CD4-positive, alpha-beta T cell treated with Interleukin-4 for 4 hours (primary cell): Measurements from ENCODE around the gene DNAJC5G.
"Not testable (repeated sequence)": the region's sequence is repeated elsewhere in the genome, so short reads cannot be mapped to it uniquely, and the experiment has no call there.

Source experiments
- DNase-seq: peaks from one replicate; pipeline ENCODE4 v3.0.0-alpha.2; 2020

DNAJC5G gene

DNA sequence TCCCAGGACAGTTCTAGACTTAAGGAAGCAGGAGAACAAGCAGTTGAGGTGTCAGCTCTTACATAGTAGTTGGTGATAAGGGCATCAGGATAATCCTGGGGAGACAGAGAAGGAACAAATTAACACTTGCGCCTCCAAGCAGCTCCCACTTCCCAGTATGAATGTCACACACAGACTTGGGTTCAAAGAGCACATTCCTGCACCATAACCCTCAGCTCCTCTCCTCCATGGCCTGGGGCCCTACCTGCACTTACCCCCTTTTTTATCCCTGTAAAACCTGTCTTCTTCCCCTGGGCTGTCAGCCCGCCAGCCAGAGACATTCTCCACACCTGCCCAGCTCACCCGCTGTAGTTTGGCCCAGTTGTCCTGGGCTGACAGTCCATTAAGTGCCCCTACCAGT, 36.9 kb downstream of the DNAJC5G start:
- DNase-seq, result no peak

DNA sequence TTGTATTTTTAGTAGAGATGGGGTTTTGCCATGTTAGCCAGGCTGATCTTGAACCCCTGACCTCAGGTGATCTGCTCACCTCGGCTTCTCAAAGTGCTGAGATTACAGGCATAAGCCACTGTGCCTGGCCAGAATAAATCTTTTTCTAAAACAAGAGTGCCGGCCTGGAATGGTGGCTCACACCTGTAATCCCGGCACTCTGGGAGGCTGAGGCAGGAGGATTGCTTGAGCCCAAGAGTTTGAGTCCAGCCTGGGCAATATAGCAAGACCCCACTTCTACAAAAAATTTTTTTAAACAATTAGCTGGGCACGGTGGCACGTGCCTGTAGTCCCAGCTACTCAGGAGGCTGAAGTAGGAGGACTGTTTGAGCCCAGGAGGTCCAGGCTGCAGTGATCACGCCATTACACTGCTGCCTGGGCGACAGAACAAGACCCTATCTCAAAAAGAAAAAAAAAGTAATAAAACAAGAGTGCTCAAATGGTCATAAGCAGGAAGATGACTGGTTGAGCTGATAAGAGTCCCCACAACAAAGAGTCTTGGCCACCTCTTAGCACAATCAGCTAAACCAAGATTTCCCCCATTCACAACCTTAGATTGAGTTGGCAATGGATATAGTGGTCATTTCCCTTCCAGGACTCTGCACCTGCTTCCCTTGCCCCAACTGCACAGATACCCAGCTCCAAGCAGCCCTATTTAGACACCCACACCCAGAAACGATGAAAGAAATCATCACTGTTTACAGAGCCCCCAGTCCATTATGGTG, 38.8 kb downstream of the DNAJC5G start:
- DNase-seq, result no peak

DNA sequence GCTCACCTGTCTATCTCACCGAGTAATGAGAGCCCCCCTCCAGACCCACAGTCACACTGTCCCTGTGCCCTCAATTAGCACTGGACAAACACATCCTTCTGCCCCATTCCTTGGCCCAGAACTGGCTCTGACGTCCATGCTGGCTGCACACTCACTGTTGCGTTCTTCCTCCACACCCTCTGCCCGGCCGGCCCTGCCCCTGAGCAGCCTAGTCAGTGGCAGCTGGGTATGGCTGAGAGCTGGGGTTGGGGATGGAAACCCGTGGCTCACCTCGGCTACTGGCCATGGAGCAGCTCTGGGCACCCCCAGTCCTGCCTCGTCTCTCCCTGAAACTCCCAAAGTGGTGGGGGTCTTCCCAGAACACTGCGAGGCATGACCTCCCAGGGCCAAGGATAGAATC, 39.5 kb downstream of the DNAJC5G start:
- DNase-seq, result no peak

DNA sequence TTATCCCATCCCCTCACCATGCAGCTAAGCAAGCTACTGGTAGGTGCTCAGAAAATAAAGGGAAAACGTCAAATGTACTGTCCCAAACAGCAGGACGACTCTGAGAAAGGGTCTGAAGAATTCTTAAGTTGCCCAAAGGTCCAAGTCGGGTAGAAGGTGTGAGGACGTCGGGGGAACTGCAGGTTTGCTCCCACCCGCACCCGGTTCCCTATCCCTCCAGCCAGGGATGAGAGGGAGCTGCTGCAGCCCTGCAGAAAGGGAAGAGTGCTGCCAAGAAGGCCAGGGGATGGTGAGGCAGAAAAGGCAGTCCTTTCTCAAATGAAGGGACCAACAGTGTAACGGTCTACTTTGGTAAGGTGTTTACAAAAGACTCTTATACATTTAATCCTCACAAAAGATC, 39.9 kb downstream of the DNAJC5G start:
- DNase-seq, result no peak

DNA sequence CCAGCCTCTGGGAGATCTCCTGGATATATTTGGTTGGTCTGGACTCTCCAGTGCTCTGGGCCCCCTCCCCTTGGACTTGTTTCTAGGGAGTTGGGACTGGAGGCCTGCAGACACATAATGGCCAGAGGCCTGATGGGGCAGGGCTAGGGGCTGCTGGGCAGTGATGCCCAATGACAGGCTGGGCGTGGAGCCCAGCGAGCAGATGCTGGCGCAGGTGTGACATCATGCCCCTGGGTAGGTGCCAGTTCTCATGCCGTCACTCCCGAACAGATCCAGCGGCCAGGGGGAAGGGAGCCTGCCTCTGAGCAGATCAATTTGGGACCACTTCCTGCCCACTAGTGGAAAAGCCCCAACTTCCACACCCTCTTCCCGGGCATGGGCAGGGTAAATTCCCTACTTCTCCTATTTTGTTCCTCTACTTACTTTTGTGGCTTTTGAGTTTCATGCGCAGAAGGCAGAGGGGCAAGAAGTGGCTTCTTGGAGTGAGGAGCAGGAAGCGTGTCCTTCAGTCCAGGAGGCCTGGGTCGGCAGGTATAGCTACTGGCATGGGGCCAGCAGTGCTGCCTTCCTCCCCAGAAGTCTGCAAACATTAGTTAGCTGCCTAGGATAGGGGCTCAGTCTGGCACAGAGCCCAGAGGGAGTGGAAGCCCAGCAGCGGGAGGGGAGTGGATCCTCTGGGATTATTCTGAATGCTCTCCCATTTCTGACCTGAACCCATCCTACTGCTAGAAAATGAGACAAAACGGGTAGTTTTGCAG, 41.6 kb downstream of the DNAJC5G start:
- no peak for DNase-seq

DNA sequence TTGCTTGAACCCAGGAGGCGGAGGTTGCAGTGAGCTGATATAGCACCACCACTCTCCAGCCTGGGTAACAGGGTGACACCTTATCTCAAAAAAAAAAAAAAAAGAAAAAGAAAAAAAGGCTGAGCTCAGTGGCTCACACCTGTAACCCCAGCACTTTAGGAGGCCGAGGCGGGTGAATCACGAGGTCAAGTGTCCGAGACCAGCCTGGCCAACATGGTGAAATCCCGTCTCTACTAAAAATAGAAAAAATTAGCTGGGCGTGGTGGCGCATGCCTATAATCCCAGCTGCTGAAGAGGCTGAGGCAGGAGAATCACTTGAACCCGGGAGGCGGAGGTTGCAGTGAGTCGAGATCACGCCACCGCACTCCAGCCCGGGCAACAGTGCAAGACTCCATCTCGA, 44.6 kb downstream of the DNAJC5G start:
- not testable (repeated sequence) for DNase-seq

DNA sequence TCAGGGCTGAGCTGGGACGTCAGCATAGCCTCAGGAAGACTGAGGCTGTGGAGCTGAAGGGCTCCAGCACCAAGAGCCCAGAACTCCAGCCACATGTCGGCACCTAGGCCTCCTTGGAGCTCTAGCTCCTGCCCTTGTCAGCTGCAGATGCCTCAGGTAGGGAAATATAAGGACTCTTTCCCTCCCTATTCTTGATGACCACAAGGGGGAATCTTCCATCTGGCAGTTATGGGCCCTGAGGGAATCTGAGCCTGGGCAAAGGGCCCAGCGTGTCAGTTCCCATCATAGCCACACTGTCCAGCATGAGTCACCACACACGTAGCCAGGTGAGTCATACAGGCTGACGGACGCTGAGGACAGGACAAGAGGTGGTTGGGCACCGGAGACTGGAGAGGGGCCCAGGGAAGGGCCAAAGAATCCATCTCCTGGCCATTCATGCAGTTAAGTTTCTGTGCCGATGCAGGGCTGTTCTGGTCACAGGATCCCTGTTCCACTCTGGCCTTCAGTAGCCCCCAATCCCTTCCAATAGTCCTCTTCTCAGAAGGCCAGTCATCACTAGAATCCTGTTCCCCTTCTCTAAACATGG, 45.8 kb downstream of the DNAJC5G start:
- no peak for DNase-seq

DNA sequence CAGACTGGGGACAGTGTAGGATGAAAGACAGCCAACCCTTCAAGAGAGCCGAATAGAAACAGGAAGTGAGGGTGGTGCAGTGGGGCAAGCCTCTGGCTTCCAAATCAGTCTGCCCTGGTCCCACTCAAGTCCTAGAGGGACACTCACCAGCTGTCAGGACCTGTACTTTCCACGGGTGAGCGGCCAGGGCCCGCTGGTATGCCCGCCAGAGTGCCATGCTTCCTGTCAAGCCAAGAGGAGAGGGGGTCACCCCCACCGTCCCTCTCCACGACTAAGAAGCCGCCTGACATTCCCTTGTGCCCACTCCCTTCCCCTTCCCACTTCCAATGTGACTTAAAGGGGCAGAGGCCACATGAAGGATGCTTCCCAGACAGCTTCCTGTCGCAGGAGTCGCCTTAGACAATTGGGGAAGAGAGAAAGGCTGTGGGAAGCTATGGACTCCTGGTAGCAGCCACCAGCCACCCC, 47.1 kb downstream of the DNAJC5G start:
- no peak for DNase-seq

DNA sequence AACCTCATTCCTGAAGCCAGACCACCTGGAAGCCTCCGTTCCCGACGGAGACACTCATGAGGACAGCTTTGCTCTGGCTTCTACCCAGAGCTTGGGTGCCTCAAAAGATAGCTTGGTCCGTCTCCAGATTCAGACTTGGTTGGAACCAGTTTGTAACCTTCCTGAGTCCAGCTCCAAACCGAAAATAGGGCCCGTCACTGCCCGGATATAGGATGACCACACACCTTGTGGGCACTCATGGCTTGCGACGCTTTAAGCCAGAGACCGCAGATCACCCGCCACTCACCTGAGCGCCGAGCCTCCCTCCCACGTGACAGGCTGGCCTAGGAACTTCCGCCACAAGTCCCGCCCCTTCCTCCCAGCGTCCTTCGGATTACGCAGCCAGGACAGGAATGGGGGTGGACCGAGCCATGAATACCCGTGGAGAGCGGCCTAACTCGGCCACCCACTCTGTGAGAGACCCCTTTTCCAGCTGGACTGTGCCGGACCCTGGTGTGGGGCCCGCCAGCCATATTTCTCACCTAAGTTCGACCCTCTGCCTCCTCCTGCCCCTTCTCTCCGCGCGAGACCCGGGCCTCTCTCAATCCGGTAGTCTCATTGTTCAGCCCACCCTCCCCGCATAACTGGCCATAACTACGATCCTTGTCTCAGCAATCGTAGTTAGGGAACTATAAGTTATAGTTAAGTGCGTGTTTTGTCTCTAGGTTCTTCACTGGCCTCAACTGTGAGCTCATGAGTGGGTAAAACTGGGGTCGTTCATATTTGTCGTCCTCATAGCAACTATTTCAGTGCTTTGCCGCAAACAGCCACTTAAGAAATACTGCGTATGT, 47.7 kb downstream of the DNAJC5G start, which contains the start of gene MPV17:
Gene MPV17 (minus strand): TSS at position 332 of the 830 bp plus-strand sequence. CDS start 580 bp downstream, outside the sequence.
- peak; percentile 84 for DNase-seq

DNA sequence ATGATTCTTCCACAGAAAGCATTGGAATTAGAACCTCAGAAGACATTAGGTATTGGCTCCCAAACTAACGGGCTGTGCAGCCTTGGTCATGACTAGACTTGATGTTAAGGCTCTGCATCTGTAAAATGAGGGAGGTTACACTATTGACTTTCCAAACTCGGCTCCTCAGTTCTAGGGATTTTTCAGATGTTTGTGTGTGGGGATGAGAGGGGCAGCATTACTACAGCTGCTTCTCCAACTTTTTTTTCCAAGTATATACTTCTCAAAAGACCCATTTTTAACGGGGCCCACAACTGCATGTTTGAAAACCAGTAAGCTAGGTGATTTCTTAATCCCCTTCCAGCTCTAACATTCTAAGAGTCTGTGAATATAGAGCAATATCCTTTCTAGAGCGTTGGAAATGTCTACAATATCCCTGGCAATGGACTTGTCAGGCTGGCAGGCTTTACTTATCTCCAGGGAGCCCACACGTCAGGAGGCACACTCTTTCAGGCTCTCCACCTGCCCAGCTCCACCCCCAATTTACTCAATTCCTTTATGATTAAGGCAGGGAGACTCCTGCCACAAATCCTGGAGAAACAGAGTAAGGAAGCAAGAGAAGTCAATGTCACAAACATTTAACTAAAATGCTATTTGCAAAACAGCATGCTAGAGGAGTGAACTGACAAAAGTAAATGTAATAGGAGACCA, 48.5 kb downstream of the DNAJC5G start:
- DNase-seq, result no peak

DNA sequence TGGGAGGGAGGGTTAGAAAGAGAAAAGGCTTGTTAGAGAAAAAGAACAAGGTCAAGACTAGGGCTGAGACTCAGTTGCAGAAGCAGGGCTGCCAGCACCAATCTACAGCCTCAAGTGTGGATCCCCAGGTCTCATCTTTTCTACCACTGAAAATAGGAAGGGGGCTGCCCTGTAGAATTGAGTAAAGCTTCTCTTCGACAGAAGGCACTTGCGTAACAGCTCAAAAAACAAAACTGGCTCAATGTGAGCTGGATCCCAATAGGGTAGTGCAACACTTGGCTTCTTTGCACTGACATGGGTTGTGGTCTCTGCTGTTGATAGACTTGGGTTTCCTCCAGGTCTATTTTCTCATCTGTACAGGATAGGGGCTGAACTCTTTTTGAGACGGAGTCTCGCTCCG, 49.5 kb downstream of the DNAJC5G start:
- DNase-seq, result no peak
